ENCODE measurements around the gene SACS.
"Not testable (repeated sequence)": the region's sequence is repeated elsewhere in the genome, so short reads cannot be mapped to it uniquely, and the experiment has no call there.

SACS gene

DNA sequence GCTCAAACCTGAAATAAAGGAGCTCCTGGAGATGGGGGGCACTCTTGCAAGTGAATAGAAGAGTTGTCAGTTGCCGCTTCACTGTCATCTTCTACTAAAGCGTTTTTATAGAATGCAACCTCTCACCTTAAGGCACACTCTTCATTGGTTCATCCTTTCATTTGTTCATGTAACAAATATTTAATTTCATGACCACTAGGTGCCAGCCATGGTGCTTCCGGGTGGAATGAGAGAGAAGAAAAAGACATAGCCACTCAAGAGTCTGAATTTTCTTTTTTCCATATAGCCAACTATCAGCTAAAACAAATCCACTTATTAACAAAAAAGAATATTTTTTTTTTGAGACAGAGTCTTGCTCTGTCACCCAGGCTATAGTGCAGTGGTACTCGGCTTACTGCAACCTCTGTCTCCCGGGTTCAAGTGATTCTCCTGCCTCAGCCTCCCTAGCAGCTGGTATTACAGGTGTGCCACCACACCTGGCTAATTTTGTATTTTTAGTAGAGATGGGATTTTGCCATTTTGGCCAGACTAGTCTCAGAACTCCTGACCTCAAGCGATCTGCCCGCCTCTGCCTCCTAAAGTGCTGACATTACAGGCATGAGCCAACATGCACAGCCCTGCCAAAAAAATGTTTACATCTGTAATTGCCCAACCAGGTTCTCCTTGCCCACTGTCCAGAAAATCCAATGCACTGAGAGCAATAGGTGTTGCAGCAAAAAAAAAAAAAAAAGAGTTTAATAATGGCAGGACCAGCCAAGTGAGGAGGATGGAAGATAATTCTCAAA lies 22.1 kb upstream of the SACS start:
- Histone ChIP-seq H3K9me3 (ENCODE audit: control insufficient read depth, insufficient read depth, low read length) (no peaks in the 10 kb centered on the region), H3K4me3 (ENCODE audit: low read length) (no peak overlapping the region), H3K4me1 (ENCODE audit: control insufficient read depth, insufficient read depth, low read length) (peaks cover 3% of the 10 kb centered on the region), H3K36me3 (ENCODE audit: control insufficient read depth, insufficient read depth, low read length) (no peaks in the 10 kb centered on the region), H3K27ac (ENCODE audit: low read length) (no peak overlapping the region), H3K27me3 (ENCODE audit: control insufficient read depth, insufficient read depth, low read length) (no peaks in the 10 kb centered on the region)
- no peak for DNase-seq (ENCODE audit: low read depth, low spot score)
- no CpG with 5 or more reads among the region's 7 CpGs for WGBS (ENCODE audit: insufficient coverage, insufficient read length)

DNA sequence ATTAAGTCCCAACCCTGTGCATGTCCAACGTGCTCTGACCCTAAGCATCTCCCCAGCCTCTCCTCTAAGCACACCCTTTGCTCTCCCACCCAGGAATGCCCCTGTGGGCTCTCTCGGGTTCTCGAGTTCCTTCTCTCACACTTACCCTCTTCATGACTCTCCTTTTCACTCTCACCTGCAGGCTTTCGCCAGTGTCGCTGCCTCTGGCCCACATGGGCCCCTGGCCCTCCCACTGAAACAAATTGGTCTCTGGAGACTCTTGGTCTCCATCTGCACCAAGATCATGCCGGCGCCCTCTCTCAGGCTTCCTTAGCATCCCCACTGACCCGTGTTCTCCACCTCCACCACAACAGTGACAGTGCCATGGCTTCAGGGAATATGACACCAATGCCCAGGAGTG lies 19.6 kb upstream of the SACS start:
- Histone ChIP-seq H3K9me3 (ENCODE audit: control insufficient read depth, insufficient read depth, low read length) (no peaks in the 10 kb centered on the region), H3K4me1 (ENCODE audit: control insufficient read depth, insufficient read depth, low read length) (peaks cover 4% of the 10 kb centered on the region), H3K27me3 (ENCODE audit: control insufficient read depth, insufficient read depth, low read length) (no peaks in the 10 kb centered on the region), H3K36me3 (ENCODE audit: control insufficient read depth, insufficient read depth, low read length) (no peaks in the 10 kb centered on the region), H3K27ac (ENCODE audit: low read length) (no peak overlapping the region), H3K4me3 (ENCODE audit: low read length) (no peak overlapping the region)
- whole genome bisulfite sequencing (ENCODE audit: insufficient coverage, insufficient read length): no CpG with 5 or more reads among the region's 8 CpGs
- DNase-seq (ENCODE audit: low read depth, low spot score): no peak

DNA sequence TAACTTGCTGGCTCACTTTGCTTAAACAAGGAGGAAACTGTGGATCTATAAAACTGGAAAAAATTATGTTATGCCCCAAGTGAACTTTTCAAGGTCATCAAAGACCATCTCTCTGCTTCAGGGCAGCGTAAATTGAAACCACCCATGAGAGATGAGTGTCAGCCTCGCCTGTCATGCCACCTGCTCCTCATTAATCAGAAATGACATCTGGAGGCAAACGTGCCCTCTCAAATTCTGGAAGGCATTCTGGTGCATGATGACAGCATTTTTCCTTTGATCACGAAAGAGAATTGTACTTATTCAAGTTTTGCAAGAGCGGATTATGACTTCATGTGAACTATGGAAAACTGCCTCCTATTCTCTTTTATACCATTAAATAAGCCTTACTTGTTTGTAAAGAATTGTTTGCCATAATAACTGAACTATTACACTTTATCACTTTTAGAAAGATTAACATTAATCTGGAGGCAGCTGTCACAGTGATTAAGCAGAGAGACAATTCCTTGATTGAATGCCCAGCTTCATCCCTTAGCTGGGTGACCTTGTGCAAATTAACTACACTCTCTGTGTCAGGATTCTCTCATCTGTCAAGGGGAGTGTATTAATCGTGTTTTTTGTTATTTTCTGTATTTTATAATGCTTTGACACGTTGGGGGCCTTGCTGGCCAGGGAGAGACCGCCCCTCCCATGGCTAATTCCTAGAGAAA lies 17.0 kb upstream of the SACS start:
- Histone ChIP-seq H3K27ac (ENCODE audit: low read length) (no peak overlapping the region), H3K36me3 (ENCODE audit: control insufficient read depth, insufficient read depth, low read length) (no peaks in the 10 kb centered on the region), H3K4me3 (ENCODE audit: low read length) (no peak overlapping the region), H3K4me1 (ENCODE audit: control insufficient read depth, insufficient read depth, low read length) (peaks cover 4% of the 10 kb centered on the region), H3K9me3 (ENCODE audit: control insufficient read depth, insufficient read depth, low read length) (no peaks in the 10 kb centered on the region), H3K27me3 (ENCODE audit: control insufficient read depth, insufficient read depth, low read length) (no peaks in the 10 kb centered on the region)
- DNase-seq (ENCODE audit: low read depth, low spot score): no peak
- WGBS (ENCODE audit: insufficient coverage, insufficient read length): no CpG with 5 or more reads among the region's 8 CpGs

DNA sequence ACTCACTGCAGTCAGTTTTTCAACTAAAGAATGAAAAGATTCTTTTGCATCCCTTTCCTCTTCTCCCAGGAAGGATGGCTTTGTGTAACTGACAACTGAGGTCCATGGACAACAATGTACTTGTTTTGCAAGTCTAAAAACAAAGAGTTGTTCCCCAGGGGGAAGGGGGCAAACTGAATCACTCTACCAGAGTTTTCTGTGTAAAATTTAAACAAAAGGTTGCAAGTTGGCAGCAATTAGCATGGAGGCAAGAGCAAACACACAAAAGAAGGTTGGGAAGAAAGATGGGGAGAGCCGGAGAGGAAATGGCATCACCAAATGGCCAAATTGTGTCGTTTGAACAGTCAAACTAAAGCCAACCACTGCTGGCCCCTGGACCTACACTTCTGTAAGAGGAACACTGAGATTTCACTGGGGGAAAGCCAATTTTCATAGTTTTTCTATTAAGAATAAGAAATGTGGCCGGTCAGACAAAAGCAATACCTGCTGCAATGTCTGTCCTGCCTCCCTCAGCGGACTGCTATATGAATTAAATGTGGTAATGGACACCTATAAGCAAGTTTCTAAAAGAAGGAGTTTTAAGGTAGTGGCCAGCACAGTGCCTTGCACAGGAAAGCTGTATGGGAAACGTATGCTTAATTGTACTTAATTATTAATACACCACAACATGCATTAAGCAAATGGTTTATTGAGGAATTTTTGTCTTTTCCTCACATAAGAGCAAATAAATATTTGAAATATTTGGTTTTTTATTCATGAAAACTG lies 16.1 kb upstream of the SACS start:
- no CpG with 5 or more reads among the region's 5 CpGs for WGBS (ENCODE audit: insufficient coverage, insufficient read length)
- Histone ChIP-seq H3K4me1 (ENCODE audit: control insufficient read depth, insufficient read depth, low read length) (peaks cover 4% of the 10 kb centered on the region), H3K27ac (ENCODE audit: low read length) (peak overlapping the region; percentile 90), H3K4me3 (ENCODE audit: low read length) (no peak overlapping the region), H3K9me3 (ENCODE audit: control insufficient read depth, insufficient read depth, low read length) (no peaks in the 10 kb centered on the region), H3K27me3 (ENCODE audit: control insufficient read depth, insufficient read depth, low read length) (no peaks in the 10 kb centered on the region), H3K36me3 (ENCODE audit: control insufficient read depth, insufficient read depth, low read length) (no peaks in the 10 kb centered on the region)
- DNase-seq (ENCODE audit: low read depth, low spot score): no peak

DNA sequence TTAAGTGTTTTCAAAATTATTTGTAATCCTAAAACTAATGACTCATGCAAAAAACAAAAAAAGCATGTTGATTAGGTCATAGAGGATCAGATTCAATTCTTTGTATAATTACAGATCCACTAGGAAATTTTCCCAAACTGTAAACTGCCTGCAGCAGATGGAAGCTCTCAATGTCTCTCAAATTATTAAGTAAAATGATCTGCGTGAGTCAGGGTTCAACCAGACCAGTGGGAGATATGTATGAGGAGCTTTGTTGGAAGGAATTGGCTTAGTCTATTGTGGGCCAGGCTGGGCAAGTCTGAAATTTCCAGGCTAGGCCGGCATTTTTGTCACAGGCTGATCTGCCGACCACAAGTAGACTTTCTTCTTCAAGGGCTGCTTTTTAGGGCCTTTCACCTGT lies 14.4 kb upstream of the SACS start:
- Histone ChIP-seq H3K9me3 (ENCODE audit: control insufficient read depth, insufficient read depth, low read length) (no peaks in the 10 kb centered on the region), H3K4me1 (ENCODE audit: control insufficient read depth, insufficient read depth, low read length) (peaks cover 4% of the 10 kb centered on the region), H3K4me3 (ENCODE audit: low read length) (no peak overlapping the region), H3K36me3 (ENCODE audit: control insufficient read depth, insufficient read depth, low read length) (no peaks in the 10 kb centered on the region), H3K27me3 (ENCODE audit: control insufficient read depth, insufficient read depth, low read length) (no peaks in the 10 kb centered on the region), H3K27ac (ENCODE audit: low read length) (no peak overlapping the region)
- DNase-seq (ENCODE audit: low read depth, low spot score): no peak
- no CpG with 5 or more reads among the region's 3 CpGs for WGBS (ENCODE audit: insufficient coverage, insufficient read length)

GRCh38 chr13:23445794-23446193 lies 12.3 kb upstream of the SACS start:
- DNase-seq (ENCODE audit: low read depth, low spot score): no peak
- Histone ChIP-seq H3K4me3 (ENCODE audit: low read length) (no peak overlapping the region), H3K27me3 (ENCODE audit: control insufficient read depth, insufficient read depth, low read length) (no peaks in the 10 kb centered on the region), H3K4me1 (ENCODE audit: control insufficient read depth, insufficient read depth, low read length) (peaks cover 2% of the 10 kb centered on the region; the same call in 1 of the 2 replicates), H3K27ac (ENCODE audit: low read length) (no peak overlapping the region), H3K9me3 (ENCODE audit: control insufficient read depth, insufficient read depth, low read length) (no peaks in the 10 kb centered on the region), H3K36me3 (ENCODE audit: control insufficient read depth, insufficient read depth, low read length) (no peaks in the 10 kb centered on the region)
- WGBS (ENCODE audit: insufficient coverage, insufficient read length): no CpG with 5 or more reads among the region's 1 CpG

DNA sequence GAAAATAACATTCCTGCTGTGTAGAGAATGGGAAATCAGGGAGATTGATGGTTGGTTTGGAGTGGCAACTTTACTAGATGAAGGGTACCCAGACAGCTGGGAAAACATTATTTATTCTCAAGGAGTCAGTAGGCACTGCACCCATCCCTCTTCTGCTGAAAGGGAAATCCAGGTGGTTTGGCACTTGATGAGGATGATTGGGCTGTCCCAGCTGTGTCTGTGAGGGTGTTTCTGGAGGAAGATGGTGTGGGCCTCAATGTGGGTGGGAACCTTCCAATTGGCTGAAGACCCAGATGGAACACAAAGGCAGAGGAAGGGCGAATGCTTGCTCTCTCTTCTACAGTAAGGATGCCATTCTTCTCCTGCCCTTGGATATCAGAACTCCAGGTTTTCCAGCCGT lies 10.4 kb upstream of the SACS start:
- H3K9me3 ChIP-seq (ENCODE audit: control insufficient read depth, insufficient read depth, low read length): no peaks in the 10 kb centered on the region
- H3K36me3 ChIP-seq (ENCODE audit: control insufficient read depth, insufficient read depth, low read length): no peaks in the 10 kb centered on the region
- H3K27me3 ChIP-seq (ENCODE audit: control insufficient read depth, insufficient read depth, low read length): no peaks in the 10 kb centered on the region
- no peak overlapping the region for H3K4me3 ChIP-seq (ENCODE audit: low read length)
- H3K27ac ChIP-seq (ENCODE audit: low read length): no peak overlapping the region
- no CpG with 5 or more reads among the region's 2 CpGs for WGBS (ENCODE audit: insufficient coverage, insufficient read length)
- no peak for DNase-seq (ENCODE audit: low read depth, low spot score)
- H3K4me1 ChIP-seq (ENCODE audit: control insufficient read depth, insufficient read depth, low read length): no peaks in the 10 kb centered on the region

DNA sequence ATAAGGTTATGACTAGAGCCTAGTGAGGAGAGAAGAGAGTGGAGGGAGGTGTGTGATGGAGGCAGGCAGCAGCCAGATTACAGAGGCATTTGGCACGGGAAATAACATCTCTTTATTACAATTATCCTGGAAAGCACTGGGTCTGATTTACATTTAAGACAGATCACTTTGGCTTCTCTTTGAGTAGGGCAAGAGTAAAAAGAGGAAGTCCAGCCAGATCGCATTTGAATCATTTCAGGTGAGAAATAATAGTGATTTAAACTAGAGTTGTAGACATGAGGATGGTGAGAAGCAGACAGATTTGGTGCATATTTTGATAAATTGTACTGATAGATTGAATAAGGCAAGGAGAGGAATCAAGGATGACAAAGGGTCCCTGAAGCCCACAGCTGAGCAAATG lies 9.6 kb upstream of the SACS start:
- no peak for DNase-seq (ENCODE audit: low read depth, low spot score)
- no peak overlapping the region for H3K4me3 ChIP-seq (ENCODE audit: low read length)
- H3K36me3 ChIP-seq (ENCODE audit: control insufficient read depth, insufficient read depth, low read length): no peaks in the 10 kb centered on the region
- WGBS (ENCODE audit: insufficient coverage, insufficient read length): no CpG with 5 or more reads among the region's 2 CpGs
- H3K9me3 ChIP-seq (ENCODE audit: control insufficient read depth, insufficient read depth, low read length): no peaks in the 10 kb centered on the region
- no peaks in the 10 kb centered on the region for H3K27me3 ChIP-seq (ENCODE audit: control insufficient read depth, insufficient read depth, low read length)
- H3K4me1 ChIP-seq (ENCODE audit: control insufficient read depth, insufficient read depth, low read length): no peaks in the 10 kb centered on the region
- H3K27ac ChIP-seq (ENCODE audit: low read length): no peak overlapping the region

DNA sequence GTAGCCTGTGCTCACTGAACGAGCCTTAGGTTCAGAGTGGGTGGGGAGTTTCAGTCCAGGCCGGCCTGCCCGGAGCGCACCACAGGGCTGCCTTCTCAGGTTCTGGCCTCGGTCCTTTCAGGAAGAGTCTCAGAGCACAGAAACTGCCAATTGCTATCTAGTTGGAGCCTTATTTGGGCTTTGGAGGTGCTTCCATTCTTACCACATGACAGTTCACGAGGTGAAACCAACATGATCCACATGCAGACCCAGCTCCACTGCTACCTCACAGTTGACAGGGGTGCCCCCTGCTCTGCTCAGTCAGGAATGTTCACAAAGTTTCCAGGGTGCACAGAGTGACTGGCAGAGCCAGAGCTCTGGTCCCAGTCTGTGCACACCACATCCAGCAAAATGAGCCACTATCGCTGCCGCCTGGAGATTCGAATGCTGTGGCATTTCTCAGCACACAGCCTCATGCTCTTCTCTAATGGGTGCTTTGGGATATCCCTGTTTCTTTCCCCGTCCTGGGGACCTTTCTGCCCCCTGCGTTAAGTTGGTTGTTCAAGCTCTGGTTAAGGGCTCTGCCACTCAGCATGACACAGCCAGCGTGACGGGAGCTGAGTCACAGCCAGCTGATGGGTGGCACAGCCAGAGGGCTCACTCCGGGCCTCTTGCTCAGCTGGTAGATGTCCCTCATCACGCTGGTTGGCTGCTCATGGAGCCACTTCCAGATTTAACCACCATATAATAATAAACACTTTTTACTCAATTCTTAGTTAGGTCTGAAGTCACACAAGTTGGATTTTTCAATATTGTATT lies 7.5 kb upstream of the SACS start:
- DNase-seq (ENCODE audit: low read depth, low spot score): no peak
- H3K27me3 ChIP-seq (ENCODE audit: control insufficient read depth, insufficient read depth, low read length): no peaks in the 10 kb centered on the region
- H3K27ac ChIP-seq (ENCODE audit: low read length): no peak overlapping the region
- H3K36me3 ChIP-seq (ENCODE audit: control insufficient read depth, insufficient read depth, low read length): no peaks in the 10 kb centered on the region
- WGBS (ENCODE audit: insufficient coverage, insufficient read length): no CpG with 5 or more reads among the region's 15 CpGs
- H3K9me3 ChIP-seq (ENCODE audit: control insufficient read depth, insufficient read depth, low read length): no peaks in the 10 kb centered on the region
- no peak overlapping the region for H3K4me3 ChIP-seq (ENCODE audit: low read length)
- H3K4me1 ChIP-seq (ENCODE audit: control insufficient read depth, insufficient read depth, low read length): no peaks in the 10 kb centered on the region

DNA sequence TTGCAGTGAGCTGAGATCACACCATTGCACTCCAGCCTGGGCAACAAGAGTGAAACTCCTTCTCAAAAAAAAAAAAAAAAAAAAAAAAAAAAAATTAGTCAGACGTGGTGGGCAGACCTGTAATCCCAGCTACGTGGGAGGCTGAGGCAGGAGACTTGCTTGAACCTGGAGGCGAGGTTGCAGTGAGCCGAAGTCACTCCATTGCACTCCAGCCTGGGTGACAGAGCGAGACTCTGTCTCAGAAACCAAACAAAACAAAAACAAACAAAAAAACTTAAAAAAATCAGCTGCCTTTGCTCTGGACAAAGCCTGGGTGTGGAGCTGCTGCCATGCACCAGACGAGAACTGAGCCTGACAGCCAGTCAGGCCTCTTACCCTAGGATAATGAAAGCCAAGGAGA lies 6.8 kb upstream of the SACS start:
- not testable (repeated sequence) for H3K27ac ChIP-seq (ENCODE audit: low read length); H3K4me3 ChIP-seq (ENCODE audit: low read length); H3K4me1 ChIP-seq (ENCODE audit: control insufficient read depth, insufficient read depth, low read length); DNase-seq (ENCODE audit: low read depth, low spot score); H3K9me3 ChIP-seq (ENCODE audit: control insufficient read depth, insufficient read depth, low read length); H3K36me3 ChIP-seq (ENCODE audit: control insufficient read depth, insufficient read depth, low read length); H3K27me3 ChIP-seq (ENCODE audit: control insufficient read depth, insufficient read depth, low read length)
- no CpG with 5 or more reads among the region's 6 CpGs for WGBS (ENCODE audit: insufficient coverage, insufficient read length)
